Bronchial epithelial cell (primary cell): Measurements from ENCODE around the gene HDHD5. TPM values are rescaled to one million over a fixed set of nuclear protein-coding genes. Genes with fewer than 3 reads are reported as not detected.

Source experiments
- DNase-seq: peaks from one replicate; pipeline ENCODE4 v3.0.0-alpha.2; 2010; ENCODE audit warnings: low read depth
- FAIRE-seq: peaks from 2 replicates; lab custom pipeline; 2011; peaks lifted over from hg19 to GRCh38; lab: Jason Lieb, UNC
- H3K27me3 ChIP-seq: 2 replicates; pipeline ENCODE4 v1.5.1; 2011; ENCODE audit warnings: low read length; ENCODE audit not compliant: control insufficient read depth, insufficient read depth
- H3K36me3 ChIP-seq: 2 replicates; pipeline ENCODE4 v1.5.1; 2011; ENCODE audit warnings: low read length; ENCODE audit not compliant: control insufficient read depth, insufficient read depth
- H3K4me3 ChIP-seq: 2 replicates; pipeline ENCODE4 v1.5.1; 2011; ENCODE audit warnings: mild to moderate bottlenecking, low read depth, low read length, control low read depth
- total RNA-seq: library from RNA; depleted of rRNA; stranded (reverse); fragments of >200 nt; gene quantifications from 2 replicates; pipeline ENCODE4 v1.2.1, GENCODE V29; 2014
- TF ChIP-seq, protein P1 (sequence below): IDR thresholded peaks from 2 replicates; pipeline ENCODE4 v1.5.1; 2011; ENCODE audit warnings: mild to moderate bottlenecking, moderate library complexity, low read length, control low read depth, inconsistent platforms; ENCODE audit not compliant: insufficient read depth, severe bottlenecking

HDHD5 gene
- total RNA-seq, 1 donor from 2014 or later: 50.5 TPM

DNA sequence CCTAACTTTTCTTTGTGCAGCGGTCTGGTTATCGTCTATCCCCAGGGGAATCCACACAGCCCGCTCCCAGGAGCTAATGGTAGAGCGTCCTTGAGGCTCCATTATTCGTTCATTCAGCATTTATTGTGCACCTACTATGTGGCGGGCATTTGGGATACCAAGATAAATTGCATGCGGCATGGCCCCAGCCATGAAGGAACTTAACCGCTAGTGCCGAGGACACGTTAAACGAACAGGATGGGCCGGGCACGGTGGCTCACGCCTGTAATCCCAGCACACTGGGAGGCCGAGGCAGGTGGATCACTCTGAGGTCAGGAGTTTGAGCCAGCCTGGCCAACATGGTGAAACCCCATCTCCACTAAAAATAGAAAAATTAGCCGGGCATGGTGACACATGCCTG, 49.1 kb downstream of the HDHD5 start:
- H3K27me3 ChIP-seq: no peaks in the 10 kb centered on the region
- H3K36me3 ChIP-seq: peaks cover 10% of the 10 kb centered on the region
- DNase-seq (no peak), FAIRE-seq (no peak)
- no peak overlapping the region for H3K4me3 ChIP-seq
- TF ChIP-seq, protein P1, sequence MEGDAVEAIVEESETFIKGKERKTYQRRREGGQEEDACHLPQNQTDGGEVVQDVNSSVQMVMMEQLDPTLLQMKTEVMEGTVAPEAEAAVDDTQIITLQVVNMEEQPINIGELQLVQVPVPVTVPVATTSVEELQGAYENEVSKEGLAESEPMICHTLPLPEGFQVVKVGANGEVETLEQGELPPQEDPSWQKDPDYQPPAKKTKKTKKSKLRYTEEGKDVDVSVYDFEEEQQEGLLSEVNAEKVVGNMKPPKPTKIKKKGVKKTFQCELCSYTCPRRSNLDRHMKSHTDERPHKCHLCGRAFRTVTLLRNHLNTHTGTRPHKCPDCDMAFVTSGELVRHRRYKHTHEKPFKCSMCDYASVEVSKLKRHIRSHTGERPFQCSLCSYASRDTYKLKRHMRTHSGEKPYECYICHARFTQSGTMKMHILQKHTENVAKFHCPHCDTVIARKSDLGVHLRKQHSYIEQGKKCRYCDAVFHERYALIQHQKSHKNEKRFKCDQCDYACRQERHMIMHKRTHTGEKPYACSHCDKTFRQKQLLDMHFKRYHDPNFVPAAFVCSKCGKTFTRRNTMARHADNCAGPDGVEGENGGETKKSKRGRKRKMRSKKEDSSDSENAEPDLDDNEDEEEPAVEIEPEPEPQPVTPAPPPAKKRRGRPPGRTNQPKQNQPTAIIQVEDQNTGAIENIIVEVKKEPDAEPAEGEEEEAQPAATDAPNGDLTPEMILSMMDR: no peak

DNA sequence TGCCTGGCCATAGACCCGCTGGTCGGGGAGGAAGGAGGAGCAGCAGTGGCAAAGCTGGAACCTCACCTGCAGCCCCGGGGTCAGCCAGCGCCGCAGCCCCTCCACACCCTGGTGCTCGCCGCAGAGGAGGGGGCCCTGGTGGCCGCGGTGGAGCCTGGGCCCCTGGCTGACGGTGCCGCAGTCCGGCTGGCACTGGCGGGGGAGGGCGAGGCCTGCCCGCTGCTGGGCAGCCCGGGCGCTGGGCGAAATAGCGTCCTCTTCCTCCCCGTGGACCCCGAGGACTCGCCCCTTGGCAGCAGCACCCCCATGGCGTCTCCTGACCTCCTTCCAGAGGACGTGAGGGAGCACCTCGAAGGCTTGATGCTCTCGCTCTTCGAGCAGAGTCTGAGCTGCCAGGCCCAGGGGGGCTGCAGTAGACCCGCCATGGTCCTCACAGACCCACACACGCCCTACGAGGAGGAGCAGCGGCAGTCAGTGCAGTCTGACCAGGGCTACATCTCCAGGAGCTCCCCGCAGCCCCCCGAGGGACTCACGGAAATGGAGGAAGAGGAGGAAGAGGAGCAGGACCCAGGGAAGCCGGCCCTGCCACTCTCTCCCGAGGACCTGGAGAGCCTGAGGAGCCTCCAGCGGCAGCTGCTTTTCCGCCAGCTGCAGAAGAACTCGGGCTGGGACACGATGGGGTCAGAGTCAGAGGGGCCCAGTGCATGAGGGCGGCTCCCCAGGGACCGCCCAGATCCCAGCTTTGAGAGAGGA, 49.8 kb downstream of the HDHD5 start:
- FAIRE-seq (no peak), DNase-seq (no peak)
- H3K27me3 ChIP-seq: no peaks in the 10 kb centered on the region
- TF ChIP-seq, protein P1: no peak
- H3K4me3 ChIP-seq: no peak overlapping the region
- H3K36me3 ChIP-seq: peaks cover 11% of the 10 kb centered on the region

DNA sequence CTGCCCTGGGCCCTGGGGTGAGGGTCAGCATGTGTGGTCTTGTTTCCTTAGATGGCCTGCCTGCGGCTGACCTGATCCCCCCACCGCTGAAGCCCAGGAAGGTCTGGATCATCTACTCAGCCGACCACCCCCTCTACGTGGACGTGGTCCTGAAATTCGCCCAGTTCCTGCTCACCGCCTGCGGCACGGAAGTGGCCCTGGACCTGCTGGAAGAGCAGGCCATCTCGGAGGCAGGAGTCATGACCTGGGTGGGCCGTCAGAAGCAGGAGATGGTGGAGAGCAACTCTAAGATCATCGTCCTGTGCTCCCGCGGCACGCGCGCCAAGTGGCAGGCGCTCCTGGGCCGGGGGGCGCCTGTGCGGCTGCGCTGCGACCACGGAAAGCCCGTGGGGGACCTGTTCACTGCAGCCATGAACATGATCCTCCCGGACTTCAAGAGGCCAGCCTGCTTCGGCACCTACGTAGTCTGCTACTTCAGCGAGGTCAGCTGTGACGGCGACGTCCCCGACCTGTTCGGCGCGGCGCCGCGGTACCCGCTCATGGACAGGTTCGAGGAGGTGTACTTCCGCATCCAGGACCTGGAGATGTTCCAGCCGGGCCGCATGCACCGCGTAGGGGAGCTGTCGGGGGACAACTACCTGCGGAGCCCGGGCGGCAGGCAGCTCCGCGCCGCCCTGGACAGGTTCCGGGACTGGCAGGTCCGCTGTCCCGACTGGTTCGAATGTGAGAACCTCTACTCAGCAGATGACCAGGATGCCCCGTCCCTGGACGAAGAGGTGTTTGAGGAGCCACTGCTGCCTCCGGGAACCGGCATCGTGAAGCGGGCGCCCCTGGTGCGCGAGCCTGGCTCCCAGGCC, 50.6 kb downstream of the HDHD5 start:
- DNase-seq (no peak), FAIRE-seq (no peak)
- H3K36me3 ChIP-seq: peaks cover 12% of the 10 kb centered on the region
- no peaks in the 10 kb centered on the region for H3K27me3 ChIP-seq
- H3K4me3 ChIP-seq: no peak overlapping the region
- TF ChIP-seq, protein P1: no peak

DNA sequence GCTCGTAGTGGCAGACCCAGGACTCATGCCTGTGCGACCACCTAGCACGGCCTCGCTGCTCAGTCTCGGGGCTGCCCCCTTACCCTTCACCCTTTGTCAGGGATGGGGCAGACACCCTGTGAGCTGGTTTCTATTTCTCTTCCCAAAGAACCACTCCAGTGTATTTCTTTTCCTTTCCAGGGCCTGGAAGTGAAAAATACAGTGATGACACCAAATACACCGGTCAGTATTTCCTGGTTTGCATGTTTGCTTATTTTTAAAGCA, 51.6 kb downstream of the HDHD5 start:
- peaks cover 12% of the 10 kb centered on the region for H3K36me3 ChIP-seq
- FAIRE-seq (no peak), DNase-seq (no peak)
- H3K27me3 ChIP-seq: no peaks in the 10 kb centered on the region
- no peak overlapping the region for H3K4me3 ChIP-seq
- TF ChIP-seq, protein P1: no peak

DNA sequence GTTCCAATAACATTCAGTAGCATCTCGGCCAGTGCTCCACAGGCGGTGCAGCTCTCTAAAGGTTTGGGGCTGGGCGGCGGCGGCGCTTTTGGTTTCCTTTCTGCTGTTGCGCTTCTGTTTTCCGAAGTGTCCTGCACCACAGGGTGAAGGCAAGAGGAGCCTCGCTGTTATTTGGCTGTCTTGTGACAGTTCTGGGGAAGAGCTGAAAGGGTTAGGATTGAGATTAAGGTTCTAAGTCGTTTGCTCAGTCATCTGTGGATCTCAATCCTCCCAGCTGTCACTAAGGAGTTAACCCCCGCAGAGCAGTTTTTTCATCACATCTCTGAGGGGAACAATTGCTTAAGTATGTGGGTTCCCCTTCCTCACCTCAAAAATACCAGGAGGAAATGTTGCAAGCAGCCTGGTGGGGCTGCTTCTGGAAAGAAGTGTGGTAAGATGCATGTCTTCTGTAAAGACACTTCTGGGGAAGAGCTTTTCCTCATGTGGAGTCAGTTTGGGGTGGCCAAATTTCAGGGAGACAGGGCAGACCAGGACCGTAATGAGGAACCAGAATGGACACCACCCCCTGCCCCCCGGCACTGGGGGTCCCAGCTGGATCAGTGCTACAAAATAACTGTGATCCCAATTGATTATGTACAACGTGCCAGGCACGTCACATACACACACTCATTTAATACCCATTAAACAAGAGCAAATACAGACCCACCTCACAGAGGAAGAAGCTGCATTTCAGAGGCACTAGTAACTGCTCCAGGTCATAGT, 52.1 kb downstream of the HDHD5 start:
- TF ChIP-seq, protein P1: no peak
- peaks cover 15% of the 10 kb centered on the region for H3K36me3 ChIP-seq
- H3K27me3 ChIP-seq: no peaks in the 10 kb centered on the region
- DNase-seq: no peak
- FAIRE-seq: peak; percentile 82
- no peak overlapping the region for H3K4me3 ChIP-seq
